GM23338 (cell line): ENCODE data around the gene TMPRSS3.

ENCODE experiments used
- CTCF ChIP-seq, 2 experiments: fragments of 200-600 bp in 1 of 2; sonication (generic) in 1 of 2; conservative IDR thresholded peaks; 2 replicates each; pipeline versions ENCODE4 v1.5.1 to v1.6.1; 2016 to 2017; ENCODE audit warnings: antibody characterized with exemption in 2 of 2, low read depth in 2 of 2, mild to moderate bottlenecking in 2 of 2, moderate library complexity in 1 of 2
- POLR2AphosphoS5 ChIP-seq: IDR thresholded peaks from 2 replicates; pipeline ENCODE4 v1.6.1; 2016; ENCODE audit warnings: antibody characterized with exemption, low read depth

GRCh38 chr21:42388740-42389448, 7.0 kb downstream of the TMPRSS3 start:
- TF ChIP-seq CTCF (conservative IDR thresholded peaks at IDR 0.05; ENCODE audit: low read depth in 2 of 2) (no peak), POLR2AphosphoS5 (no peak)
